GM10266 (cell line): Measurements from ENCODE around the gene HOXA6.

Experiments
- DNase-seq: peaks from one replicate; pipeline ENCODE4 v3.0.0; 2012; ENCODE audit errors: extremely low spot score
- TF ChIP-seq, protein P1 (sequence below): IDR thresholded peaks from 2 replicates; pipeline ENCODE4 v1.5.1; 2012; ENCODE audit warnings: mild to moderate bottlenecking, low read depth; ENCODE audit not compliant: control insufficient read depth, insufficient read depth; ENCODE audit errors: missing control alignments

The HOXA6 gene

DNA sequence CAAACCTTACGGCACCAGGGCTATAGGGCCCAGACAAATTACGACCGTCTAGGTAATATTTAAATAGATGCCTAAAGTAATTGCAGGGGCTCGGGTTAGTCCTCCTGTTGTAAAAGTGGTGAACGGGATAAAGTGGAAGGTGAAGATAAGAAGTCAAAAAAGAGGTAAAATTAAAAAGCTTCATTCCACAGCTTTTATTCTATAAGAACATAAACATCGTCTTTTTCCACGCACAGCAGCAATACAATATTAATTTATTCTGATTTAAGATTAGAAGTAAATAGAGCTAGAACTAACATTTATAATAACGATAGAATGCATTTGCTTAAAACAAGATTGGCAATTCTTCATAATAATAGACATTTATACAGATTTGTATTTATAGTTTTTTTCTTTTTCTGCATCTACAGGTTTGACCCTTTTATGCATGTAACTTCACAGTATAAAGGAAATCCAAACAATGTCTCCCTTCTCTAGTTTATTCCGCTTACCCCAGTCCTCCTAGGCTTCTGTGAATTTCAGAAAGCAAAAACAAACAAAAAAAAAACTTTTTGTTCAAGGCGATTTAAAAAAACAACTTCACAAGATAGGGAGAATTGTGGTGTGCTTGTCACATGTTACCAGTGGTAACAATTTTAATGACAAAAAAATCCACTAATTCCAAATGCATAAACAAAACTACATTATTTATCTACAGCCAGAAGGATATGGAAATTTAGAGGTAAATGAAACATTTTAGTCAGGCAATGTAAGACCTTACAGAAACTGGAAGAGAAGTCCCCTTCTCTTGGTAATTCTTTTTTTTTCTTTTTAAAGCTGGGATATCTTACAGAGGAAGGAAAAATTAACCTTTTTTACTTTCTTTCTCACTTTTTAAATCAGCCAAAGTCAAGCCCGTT lies 23.1 kb upstream of the HOXA6 start:
- no peak for DNase-seq
- TF ChIP-seq, protein P1, sequence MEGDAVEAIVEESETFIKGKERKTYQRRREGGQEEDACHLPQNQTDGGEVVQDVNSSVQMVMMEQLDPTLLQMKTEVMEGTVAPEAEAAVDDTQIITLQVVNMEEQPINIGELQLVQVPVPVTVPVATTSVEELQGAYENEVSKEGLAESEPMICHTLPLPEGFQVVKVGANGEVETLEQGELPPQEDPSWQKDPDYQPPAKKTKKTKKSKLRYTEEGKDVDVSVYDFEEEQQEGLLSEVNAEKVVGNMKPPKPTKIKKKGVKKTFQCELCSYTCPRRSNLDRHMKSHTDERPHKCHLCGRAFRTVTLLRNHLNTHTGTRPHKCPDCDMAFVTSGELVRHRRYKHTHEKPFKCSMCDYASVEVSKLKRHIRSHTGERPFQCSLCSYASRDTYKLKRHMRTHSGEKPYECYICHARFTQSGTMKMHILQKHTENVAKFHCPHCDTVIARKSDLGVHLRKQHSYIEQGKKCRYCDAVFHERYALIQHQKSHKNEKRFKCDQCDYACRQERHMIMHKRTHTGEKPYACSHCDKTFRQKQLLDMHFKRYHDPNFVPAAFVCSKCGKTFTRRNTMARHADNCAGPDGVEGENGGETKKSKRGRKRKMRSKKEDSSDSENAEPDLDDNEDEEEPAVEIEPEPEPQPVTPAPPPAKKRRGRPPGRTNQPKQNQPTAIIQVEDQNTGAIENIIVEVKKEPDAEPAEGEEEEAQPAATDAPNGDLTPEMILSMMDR, result no peak

DNA sequence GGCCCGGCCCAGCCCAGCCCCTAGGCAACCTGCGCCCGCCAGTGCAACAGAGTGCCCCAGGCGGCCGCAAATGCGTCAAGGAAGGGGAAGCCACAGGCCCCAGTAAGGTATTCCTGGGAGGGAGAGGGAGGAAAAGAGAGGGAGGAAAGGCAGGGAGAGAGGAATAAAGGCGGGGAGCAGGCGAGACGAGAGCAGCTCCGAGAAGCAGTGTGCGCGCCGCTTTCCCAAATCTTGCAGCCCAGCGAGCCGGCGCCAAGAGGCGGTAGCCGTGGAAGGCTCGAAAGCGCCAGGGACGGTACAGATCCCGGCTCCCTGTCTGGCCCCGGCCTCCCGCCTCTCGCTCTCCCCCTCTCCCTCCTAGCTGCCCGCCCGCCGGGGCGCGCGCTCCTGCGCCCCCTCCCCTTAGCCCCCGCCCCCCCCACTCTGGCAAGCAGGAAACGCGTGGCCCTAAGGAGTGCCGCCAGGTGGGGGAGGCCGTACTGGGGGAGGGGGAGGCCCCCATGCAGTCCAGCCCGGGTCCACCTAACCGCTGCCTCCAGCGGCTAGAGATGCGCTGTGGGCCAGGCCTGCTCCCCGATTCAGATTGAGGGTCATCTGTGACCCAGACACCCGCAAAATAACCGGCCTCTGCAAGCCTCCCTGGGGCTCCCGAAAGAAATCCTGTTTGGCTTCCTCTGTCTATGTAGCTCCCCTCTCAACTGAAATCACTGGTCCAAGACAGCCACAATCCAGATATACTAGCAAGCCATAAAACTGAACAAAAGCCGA lies 22.3 kb upstream of the HOXA6 start:
- no peak for DNase-seq
- TF ChIP-seq, protein P1, result no peak

DNA sequence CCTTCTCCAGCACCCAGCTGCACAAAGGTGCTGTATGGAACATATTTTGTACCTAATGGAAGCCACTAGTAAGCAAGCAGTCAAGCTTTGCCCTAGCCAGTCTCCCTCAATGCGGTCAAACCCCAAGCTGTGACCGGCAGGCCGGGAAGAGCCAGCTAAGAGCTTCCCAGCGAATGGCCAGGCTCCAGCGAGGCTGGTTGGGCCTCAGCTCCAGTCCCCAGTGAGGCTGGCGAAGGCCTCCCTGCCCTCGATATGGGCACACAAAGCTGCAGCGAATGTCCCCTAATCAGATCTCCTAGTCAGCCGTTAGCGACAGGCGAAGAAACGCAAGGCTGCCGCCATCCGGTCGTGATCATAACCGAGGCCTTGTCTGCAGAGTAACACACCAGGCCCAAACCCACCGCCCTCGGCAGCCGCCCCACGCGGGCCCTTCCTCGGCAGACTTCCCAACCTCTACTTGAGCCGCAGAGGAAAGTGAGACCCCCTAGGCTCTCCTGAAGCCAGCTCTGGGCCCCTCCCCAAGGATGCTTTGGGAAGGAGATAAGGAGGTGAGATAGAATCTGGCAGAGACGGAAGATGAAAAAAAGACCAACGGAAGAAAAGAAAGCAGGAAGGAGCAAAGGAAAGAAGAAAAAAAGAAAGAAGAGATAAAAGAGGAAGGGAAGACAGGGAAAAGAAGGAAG lies 20.8 kb upstream of the HOXA6 start:
- TF ChIP-seq, protein P1, result no peak
- DNase-seq, result no peak

DNA sequence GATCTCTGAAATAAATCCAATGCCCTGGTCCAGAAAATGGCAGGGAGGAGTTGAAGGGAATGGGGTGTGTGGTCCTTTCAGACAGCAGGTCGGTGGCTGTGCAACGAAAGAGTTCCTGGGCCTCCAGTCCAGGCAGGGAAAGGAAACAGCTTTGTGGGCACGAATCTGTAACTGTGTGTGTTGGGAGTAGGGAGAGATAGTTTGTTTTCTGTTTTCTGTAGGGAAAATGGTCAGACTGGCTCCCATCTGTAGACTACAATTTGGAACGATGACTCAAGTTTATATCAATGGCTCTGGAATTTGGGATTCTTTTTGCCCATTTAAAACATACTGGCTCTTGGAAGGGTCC lies 20.3 kb upstream of the HOXA6 start:
- TF ChIP-seq, protein P1, result no peak
- no peak for DNase-seq

DNA sequence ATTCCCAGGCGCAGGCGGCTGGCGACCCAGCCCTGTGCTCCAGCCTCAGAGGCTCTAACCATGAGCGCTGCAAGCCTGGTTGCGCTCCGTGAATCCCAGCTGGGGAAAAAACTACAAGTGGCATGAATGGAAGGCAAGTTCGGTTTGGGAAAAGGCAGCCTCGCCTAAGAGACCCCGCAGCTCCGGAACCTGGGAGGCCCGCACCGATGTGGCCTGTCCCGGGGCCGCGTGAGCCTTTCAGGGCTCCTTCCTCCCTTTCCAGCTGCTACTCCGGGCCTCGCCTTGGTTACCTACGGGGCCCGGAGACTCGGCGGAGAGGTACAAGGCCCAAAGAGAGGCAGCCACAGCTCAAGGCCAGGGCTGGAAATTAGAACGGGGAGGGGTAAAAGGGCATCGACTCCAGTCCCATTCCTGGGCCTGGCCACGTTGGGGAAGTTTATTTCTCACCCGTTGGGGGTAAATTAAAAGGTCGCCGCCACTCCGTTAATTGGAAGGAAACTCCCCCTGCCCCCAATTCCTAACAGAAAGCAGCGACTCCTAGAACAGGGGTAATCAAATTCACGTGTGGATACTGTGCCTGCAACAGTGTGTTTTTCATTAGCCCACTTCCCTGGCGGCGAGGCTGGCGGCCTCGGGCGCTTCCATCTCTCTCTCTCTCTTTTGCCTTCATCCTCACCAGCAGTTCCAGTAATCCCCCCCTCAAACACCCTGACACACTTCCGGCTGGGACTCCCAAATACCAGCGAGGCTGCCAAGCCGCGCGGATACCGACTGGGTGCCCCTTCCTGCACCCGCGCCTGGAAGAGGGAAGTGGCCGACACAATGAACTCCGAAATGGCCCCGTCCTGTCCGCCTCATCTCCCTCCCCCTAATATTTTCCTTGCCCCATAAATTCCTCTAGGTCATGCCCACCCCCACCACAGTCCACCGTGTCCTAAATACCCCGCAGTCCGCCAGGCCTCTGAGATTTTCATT lies 19.2 kb upstream of the HOXA6 start:
- TF ChIP-seq, protein P1, result no peak
- DNase-seq, result no peak

DNA sequence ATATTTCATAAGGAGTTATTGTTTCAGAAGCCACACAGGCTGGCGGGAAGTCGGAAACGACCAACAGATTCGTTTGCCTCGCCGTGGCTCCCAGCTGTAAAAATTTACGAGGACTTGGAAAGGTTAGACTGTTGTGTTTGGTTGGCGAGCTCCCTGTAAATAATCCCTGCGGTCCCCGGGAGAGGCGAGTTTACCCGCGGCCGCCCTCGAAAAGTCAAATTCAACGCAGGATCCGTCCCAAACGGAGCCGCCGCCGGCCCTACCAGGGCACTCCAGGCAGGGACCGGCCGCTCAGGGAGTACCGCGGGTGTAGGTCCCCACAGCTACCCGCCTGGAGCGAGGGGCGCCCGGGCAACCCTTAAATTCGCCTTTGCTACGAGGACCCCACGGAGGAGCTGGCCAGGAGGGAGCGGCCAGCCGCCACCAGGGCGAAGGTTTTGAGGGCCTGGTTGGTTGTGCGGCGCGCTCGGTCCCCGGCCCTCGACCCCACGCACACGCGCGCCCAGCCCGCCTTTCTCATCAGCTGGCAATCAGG lies 18.5 kb upstream of the HOXA6 start:
- no peak for DNase-seq
- TF ChIP-seq, protein P1, result no peak
